ENCODE measurements around the gene BARX2. TPM values are rescaled to one million over a fixed set of nuclear protein-coding genes. Genes with fewer than 3 reads are reported as not detected.

BARX2 gene
- total and polyA plus RNA-seq, 12 donors, result 0.01 TPM; not detected in 11

DNA sequence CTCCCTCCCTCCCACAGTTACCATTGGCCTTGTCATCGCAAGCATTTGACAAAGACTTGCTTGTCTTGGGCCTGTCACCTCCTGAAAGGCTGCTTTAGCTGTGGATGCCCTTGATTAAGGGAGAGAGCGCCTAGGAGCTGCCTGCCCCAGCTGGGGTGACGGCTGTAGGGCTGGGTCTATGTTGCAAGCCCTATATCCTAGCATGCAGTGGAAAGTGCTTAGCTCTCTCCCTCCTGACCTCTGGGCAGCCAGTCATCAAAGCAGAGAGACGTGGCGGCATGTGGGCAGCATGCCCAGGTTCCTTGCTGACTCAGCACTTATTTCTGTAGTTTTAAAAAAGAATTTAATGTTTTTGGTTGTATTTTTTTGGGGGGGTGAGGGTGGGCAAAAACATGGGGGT lies 75.9 kb downstream of the BARX2 start:
- 35 to 52% methylated on average over 5 of the region's 5 CpGs for WGBS, 2 donors
- Histone ChIP-seq H3K27ac (no peak overlapping the region), H3K27me3 (peaks cover 0 to under 1% (median 0%) of the 10 kb centered on the region in 7 donors), H3K4me1 (no peaks in the 10 kb centered on the region), H3K9me3 (peaks cover 0 to 17% (median 3%) of the 10 kb centered on the region in 11 donors), H3K36me3 (no peaks in the 10 kb centered on the region), H3K4me3 (no peak overlapping the region)
- TF ChIP-seq, protein P1, sequence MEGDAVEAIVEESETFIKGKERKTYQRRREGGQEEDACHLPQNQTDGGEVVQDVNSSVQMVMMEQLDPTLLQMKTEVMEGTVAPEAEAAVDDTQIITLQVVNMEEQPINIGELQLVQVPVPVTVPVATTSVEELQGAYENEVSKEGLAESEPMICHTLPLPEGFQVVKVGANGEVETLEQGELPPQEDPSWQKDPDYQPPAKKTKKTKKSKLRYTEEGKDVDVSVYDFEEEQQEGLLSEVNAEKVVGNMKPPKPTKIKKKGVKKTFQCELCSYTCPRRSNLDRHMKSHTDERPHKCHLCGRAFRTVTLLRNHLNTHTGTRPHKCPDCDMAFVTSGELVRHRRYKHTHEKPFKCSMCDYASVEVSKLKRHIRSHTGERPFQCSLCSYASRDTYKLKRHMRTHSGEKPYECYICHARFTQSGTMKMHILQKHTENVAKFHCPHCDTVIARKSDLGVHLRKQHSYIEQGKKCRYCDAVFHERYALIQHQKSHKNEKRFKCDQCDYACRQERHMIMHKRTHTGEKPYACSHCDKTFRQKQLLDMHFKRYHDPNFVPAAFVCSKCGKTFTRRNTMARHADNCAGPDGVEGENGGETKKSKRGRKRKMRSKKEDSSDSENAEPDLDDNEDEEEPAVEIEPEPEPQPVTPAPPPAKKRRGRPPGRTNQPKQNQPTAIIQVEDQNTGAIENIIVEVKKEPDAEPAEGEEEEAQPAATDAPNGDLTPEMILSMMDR (IDR thresholded peaks at IDR 0.05), result no peak
- DNase-seq (no peak), ATAC-seq (no peak)
- intact Hi-C loops (cut with DNase I), result no loop called here

DNA sequence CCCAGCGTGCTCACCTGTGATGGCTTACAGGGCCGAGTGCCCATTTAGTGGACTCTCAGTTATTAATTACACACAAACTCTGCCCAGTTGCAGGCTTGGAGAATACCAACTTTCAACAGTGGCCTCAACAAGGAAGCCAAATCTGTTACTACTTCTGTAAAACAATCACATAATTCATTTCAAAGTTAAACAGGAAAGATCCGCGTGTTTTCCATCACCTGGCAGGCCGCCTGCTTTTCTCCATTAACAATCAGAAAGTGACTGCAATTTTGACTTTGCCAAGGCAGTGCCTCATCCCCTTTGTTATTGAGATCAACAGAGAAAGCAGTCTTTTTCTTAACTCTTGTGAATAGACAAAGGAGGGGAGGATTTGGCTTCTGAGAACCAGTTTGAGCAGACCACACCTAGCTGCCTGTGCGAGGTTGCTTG lies 77.7 kb downstream of the BARX2 start:
- 59 to 72% methylated on average over 6 of the region's 6 CpGs for WGBS, 2 donors
- no peak for ATAC-seq
- H3K4me1 ChIP-seq, result no peaks in the 10 kb centered on the region
- intact Hi-C loops (cut with DNase I), result no loop called here
- peaks cover 0 to 10% (median 0%) of the 10 kb centered on the region in 7 donors for H3K27me3 ChIP-seq
- no peak for DNase-seq
- no peak overlapping the region for H3K4me3 ChIP-seq
- H3K9me3 ChIP-seq, result peaks cover 0 to 9% (median 3%) of the 10 kb centered on the region in 11 donors
- no peak overlapping the region for H3K27ac ChIP-seq
- H3K36me3 ChIP-seq, result no peaks in the 10 kb centered on the region
- TF ChIP-seq, protein P1 (IDR thresholded peaks at IDR 0.05), result no peak

DNA sequence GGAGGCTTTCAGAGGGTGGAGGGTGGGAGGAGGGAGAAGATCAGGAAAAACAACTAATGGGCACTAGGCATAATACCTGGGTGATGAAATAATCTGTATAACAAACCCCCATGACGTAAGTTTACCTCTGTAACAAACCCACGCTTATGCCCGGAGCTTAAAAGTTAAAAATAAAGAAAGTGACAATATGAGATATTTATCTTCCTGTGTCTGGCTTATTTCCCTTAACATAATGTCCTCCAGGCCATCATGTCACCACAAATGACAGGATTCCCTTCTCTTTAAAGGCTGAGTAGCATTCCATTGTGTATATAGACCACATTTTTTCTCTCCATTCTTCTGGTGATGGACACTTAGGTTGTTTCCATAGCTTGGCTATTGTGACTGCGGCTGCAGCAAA lies 79.5 kb downstream of the BARX2 start:
- no peak overlapping the region for H3K4me3 ChIP-seq
- no peaks in the 10 kb centered on the region for H3K4me1 ChIP-seq
- no peak overlapping the region for H3K27ac ChIP-seq
- WGBS, 2 donors, result 80% methylated on average over 4 of the region's 4 CpGs
- intact Hi-C loops (cut with DNase I), result no loop called here
- DNase-seq (no peak), ATAC-seq (no peak)
- no peaks in the 10 kb centered on the region for H3K9me3 ChIP-seq
- TF ChIP-seq, protein P1 (IDR thresholded peaks at IDR 0.05), result no peak
- peaks cover 0 to 10% (median 0%) of the 10 kb centered on the region in 7 donors for H3K27me3 ChIP-seq
- no peaks in the 10 kb centered on the region for H3K36me3 ChIP-seq

DNA sequence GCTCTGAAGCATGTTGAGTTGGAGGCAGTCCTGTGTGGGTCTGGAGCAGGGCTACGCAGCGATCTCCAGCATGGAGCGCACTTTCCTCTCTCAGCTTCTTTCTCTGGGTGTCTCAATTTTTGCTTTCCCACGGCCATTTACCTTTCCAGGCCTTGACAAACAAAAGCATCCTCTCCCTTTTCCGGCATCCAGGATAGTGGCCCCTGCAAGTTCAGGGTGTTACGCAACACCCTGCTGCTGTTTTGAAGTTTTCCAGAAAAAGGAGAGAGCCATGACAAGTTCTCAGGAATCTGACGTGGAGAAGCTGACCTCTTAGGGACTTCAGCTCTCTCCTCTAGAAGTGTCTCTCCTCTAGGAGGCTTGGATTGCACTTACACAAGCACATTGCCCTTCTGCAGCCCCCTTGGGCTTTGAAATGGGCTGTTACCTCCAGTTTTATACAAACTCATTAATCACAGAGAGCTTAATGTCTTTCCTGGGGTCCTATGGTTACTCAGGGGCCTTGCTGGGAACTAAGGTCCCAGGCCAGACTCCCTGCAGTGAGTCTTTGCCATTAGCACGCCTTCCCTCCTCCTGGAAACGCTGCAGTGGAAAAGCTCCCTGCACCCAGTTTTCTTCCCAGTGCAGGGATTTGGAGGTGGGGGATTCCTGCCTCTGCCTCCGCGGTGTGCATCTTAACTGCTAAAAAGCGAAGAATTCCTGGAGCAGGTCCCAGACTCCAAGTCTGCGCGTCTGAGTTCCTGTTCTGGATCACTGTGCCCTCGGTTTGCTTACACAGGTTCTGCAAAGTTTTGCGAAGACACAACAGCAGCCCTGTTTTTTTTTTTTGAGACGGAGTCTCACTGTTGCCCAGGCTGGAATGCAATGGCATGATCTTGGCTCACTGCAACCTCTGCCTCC lies 80.4 kb downstream of the BARX2 start:
- Histone ChIP-seq H3K4me3 (no peak overlapping the region), H3K9me3 (no peaks in the 10 kb centered on the region), H3K4me1 (no peaks in the 10 kb centered on the region), H3K36me3 (no peaks in the 10 kb centered on the region), H3K27me3 (peaks cover 0 to 10% (median 0%) of the 10 kb centered on the region in 7 donors), H3K27ac (no peak overlapping the region)
- ATAC-seq (no peak), DNase-seq (no peak)
- 65 to 81% methylated on average over 17 of the region's 17 CpGs for WGBS, 2 donors
- intact Hi-C loops (cut with DNase I), result no loop called here
- TF ChIP-seq, protein P1 (IDR thresholded peaks at IDR 0.05), result no peak
